CD4-positive, alpha-beta T cell treated with Interferon gamma for 1 hour (primary cell): ENCODE data around the gene NPB.

ENCODE experiments used
- DNase-seq: peaks from one replicate; pipeline ENCODE4 v3.0.0-alpha.2; 2020

Gene NPB

GRCh38 chr17:81927653-81928543 is 25.9 kb downstream of the NPB start, which contains the start of gene MAFG:
Gene MAFG, minus strand, starts transcription at chr17:81927735. Its CDS starts 4,550 bp downstream, at chr17:81923185.
- peak; percentile 90 for DNase-seq

- no peak for DNase-seq
Observed at GRCh38 chr17:81928544-81929252, 26.7 kb downstream of the NPB start.

GRCh38 chr17:81929253-81930141 is 27.5 kb downstream of the NPB start:
- DNase-seq = no peak

- no peak for DNase-seq
Observed at GRCh38 chr17:81930142-81931125, 28.4 kb downstream of the NPB start.

- DNase-seq = no peak
Observed at GRCh38 chr17:81931189-81931556, 29.1 kb downstream of the NPB start.

- DNase-seq = no peak
Observed at GRCh38 chr17:81931557-81932332, 29.7 kb downstream of the NPB start.

GRCh38 chr17:81932333-81932983 is 30.4 kb downstream of the NPB start:
- no peak for DNase-seq

- DNase-seq = no peak
Observed at GRCh38 chr17:81933178-81933699, 31.2 kb downstream of the NPB start.

GRCh38 chr17:81934098-81934757 is 32.2 kb downstream of the NPB start:
- no peak for DNase-seq

- DNase-seq = no peak
Observed at GRCh38 chr17:81934850-81935708, 33.0 kb downstream of the NPB start.

GRCh38 chr17:81935709-81936084 is 33.7 kb downstream of the NPB start:
- no peak for DNase-seq

- no peak for DNase-seq
Observed at GRCh38 chr17:81939218-81939617, 37.2 kb downstream of the NPB start.

- no peak for DNase-seq
Observed at GRCh38 chr17:81939881-81940385, 37.9 kb downstream of the NPB start.

GRCh38 chr17:81940538-81941483 is 38.8 kb downstream of the NPB start:
- DNase-seq = no peak

- DNase-seq = no peak
Observed at GRCh38 chr17:81941484-81942166, 39.6 kb downstream of the NPB start.

- DNase-seq = no peak
Observed at GRCh38 chr17:81942167-81942553, 40.1 kb downstream of the NPB start.

GRCh38 chr17:81944858-81945257 is 42.8 kb downstream of the NPB start:
- no peak for DNase-seq
